Inflammatory macrophage treated with lipopolysaccharide for 1 hour (primary cell): Measurements from ENCODE around the gene GARIN5A.

Experiments used
- DNase-seq, 2 donors: peaks; one replicate each; pipeline ENCODE4 v3.0.0-alpha.2; 2020 to 2022

The GARIN5A gene

GRCh38 chr19:50476224-50476906 lies at the start of gene GARIN5A, which contains the start of gene EMC10:
TSS of gene GARIN5A (minus strand) at chr19:50476848. CDS start at chr19:50476388, 460 bp downstream.
TSS of gene EMC10 (plus strand) at chr19:50476507. CDS start at chr19:50476545, 38 bp downstream.
- peak; percentile 88 to 90 for DNase-seq

- no peak for DNase-seq
Measured at GRCh38 chr19:50522881-50523280, 46.2 kb upstream of the GARIN5A start.

- DNase-seq = no peak
Measured at GRCh38 chr19:50520822-50521465, 44.3 kb upstream of the GARIN5A start.

- no peak for DNase-seq
Measured at GRCh38 chr19:50519006-50519575, 42.4 kb upstream of the GARIN5A start.

GRCh38 chr19:50518091-50519005 lies 41.7 kb upstream of the GARIN5A start:
- DNase-seq = no peak

- no peak for DNase-seq
Measured at GRCh38 chr19:50517704-50518075, 41.0 kb upstream of the GARIN5A start.

- no peak for DNase-seq
Measured at GRCh38 chr19:50516964-50517703, 40.5 kb upstream of the GARIN5A start.

- DNase-seq = no peak
Measured at GRCh38 chr19:50516456-50516855, 39.8 kb upstream of the GARIN5A start.

- DNase-seq = no peak
Measured at GRCh38 chr19:50515168-50515561, 38.5 kb upstream of the GARIN5A start.

GRCh38 chr19:50514346-50515167 lies 37.9 kb upstream of the GARIN5A start:
- no peak for DNase-seq

- no peak for DNase-seq
Measured at GRCh38 chr19:50513746-50514345, 37.2 kb upstream of the GARIN5A start, which contains the start of gene ASPDH. TSS of gene ASPDH (minus strand) at chr19:50513913. CDS start at chr19:50513823, 90 bp downstream.

GRCh38 chr19:50512999-50513745 lies 36.5 kb upstream of the GARIN5A start:
- DNase-seq = no peak

- DNase-seq = no peak
Measured at GRCh38 chr19:50512112-50512998, 35.7 kb upstream of the GARIN5A start.

GRCh38 chr19:50511069-50511822 lies 34.6 kb upstream of the GARIN5A start, which contains the start of gene JOSD2:
TSS of gene JOSD2 (minus strand) at chr19:50511191. CDS start at chr19:50510431, 760 bp downstream.
- peak; percentile 99 for DNase-seq

- no peak for DNase-seq
Measured at GRCh38 chr19:50510700-50511068, 34.0 kb upstream of the GARIN5A start.

- DNase-seq = no peak
Measured at GRCh38 chr19:50510121-50510670, 33.5 kb upstream of the GARIN5A start.

- DNase-seq = no peak
Measured at GRCh38 chr19:50509366-50509765, 32.7 kb upstream of the GARIN5A start.

GRCh38 chr19:50508843-50509190 lies 32.2 kb upstream of the GARIN5A start:
- no peak for DNase-seq
